KMS-11 (cell line): ENCODE data around the gene TOP3B.

Experiments used
- H2AFZ ChIP-seq: fragments of 200-600 bp; sonication (generic); 2 replicates; pipeline ENCODE4 v1.6.1; 2016; ENCODE audit warnings: antibody characterized with exemption, mixed run types, low read depth
- H3K27ac ChIP-seq: fragments of 200-600 bp; sonication (generic); 2 replicates; pipeline ENCODE4 v1.6.1; 2016; ENCODE audit warnings: mild to moderate bottlenecking, mixed run types
- H3K27me3 ChIP-seq: fragments of 200-600 bp; sonication (generic); 2 replicates; pipeline ENCODE4 v1.6.1; 2017; ENCODE audit warnings: mild to moderate bottlenecking, low read depth, mixed run types, moderate library complexity; ENCODE audit not compliant: insufficient read depth
- H3K36me3 ChIP-seq: fragments of 200-600 bp; sonication (generic); 2 replicates; pipeline ENCODE4 v1.6.1; 2017; ENCODE audit warnings: mild to moderate bottlenecking, mixed run types; ENCODE audit not compliant: insufficient read depth
- H3K4me1 ChIP-seq: fragments of 200-600 bp; sonication (generic); 2 replicates; pipeline ENCODE4 v1.6.1; 2016; ENCODE audit warnings: mild to moderate bottlenecking, low read depth, mixed run types; ENCODE audit not compliant: poor library complexity, severe bottlenecking
- H3K4me2 ChIP-seq: fragments of 200-600 bp; sonication (generic); 2 replicates; pipeline ENCODE4 v1.7.0; 2016; ENCODE audit warnings: mild to moderate bottlenecking, mixed run types
- H3K4me3 ChIP-seq: fragments of 200-600 bp; sonication (generic); IDR thresholded peaks from 2 replicates; pipeline ENCODE4 v1.6.1; 2017; ENCODE audit warnings: low read depth, low read length, mixed read lengths; ENCODE audit not compliant: insufficient read depth
- H3K79me2 ChIP-seq: fragments of 200-600 bp; sonication (generic); 2 replicates; pipeline ENCODE4 v1.6.1; 2016; ENCODE audit warnings: low read depth, mixed run types; ENCODE audit not compliant: insufficient read depth
- H3K9ac ChIP-seq: fragments of 200-600 bp; sonication (generic); 2 replicates; pipeline ENCODE4 v1.6.1; 2016; ENCODE audit warnings: mild to moderate bottlenecking, mixed run types
- H4K20me1 ChIP-seq: fragments of 200-600 bp; sonication (generic); 2 replicates; pipeline ENCODE4 v1.6.1; 2016; ENCODE audit warnings: mild to moderate bottlenecking, mixed run types; ENCODE audit not compliant: insufficient read depth
- TF ChIP-seq, protein P1 (sequence below): fragments of 200-600 bp; sonication (generic); conservative IDR thresholded peaks from 2 replicates; pipeline ENCODE4 v1.6.1; 2017; ENCODE audit warnings: low read depth, mild to moderate bottlenecking, antibody characterized with exemption, low read length, moderate library complexity, mixed read lengths

Gene TOP3B

DNA sequence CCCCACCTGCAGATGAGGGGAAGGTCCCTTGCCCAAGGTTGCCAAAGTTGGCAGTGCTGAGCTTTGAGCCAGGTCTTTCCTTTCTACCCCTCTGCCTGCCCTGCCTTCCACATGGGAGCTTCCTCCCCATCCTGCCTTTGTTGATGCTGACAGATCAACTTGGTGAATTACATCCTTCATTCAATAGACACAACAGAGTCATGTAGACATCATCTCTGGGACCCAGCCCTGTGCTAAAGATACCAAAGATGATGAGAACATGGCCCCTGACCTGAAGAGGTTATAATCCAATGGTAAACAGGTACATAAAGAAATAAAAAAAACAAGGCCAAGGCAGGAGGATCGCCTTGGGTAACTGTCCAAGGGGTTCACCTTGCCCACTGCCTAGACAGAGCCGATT, 72.7 kb downstream of the TOP3B start:
- Histone ChIP-seq H3K27ac (no peak overlapping the region), H3K4me3 (no peak overlapping the region), H3K79me2 (no peaks in the 10 kb centered on the region), H3K4me2 (no peak overlapping the region), H3K4me1 (no peaks in the 10 kb centered on the region), H4K20me1 (no peaks in the 10 kb centered on the region), H3K27me3 (no peaks in the 10 kb centered on the region), H2AFZ (no peak overlapping the region), H3K9ac (no peak overlapping the region), H3K36me3 (no peaks in the 10 kb centered on the region)
- TF ChIP-seq, protein P1, sequence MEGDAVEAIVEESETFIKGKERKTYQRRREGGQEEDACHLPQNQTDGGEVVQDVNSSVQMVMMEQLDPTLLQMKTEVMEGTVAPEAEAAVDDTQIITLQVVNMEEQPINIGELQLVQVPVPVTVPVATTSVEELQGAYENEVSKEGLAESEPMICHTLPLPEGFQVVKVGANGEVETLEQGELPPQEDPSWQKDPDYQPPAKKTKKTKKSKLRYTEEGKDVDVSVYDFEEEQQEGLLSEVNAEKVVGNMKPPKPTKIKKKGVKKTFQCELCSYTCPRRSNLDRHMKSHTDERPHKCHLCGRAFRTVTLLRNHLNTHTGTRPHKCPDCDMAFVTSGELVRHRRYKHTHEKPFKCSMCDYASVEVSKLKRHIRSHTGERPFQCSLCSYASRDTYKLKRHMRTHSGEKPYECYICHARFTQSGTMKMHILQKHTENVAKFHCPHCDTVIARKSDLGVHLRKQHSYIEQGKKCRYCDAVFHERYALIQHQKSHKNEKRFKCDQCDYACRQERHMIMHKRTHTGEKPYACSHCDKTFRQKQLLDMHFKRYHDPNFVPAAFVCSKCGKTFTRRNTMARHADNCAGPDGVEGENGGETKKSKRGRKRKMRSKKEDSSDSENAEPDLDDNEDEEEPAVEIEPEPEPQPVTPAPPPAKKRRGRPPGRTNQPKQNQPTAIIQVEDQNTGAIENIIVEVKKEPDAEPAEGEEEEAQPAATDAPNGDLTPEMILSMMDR = no peak

- no peak overlapping the region for H3K9ac ChIP-seq
- H3K27me3 ChIP-seq = no peaks in the 10 kb centered on the region
- H3K4me2 ChIP-seq = no peak overlapping the region
- H4K20me1 ChIP-seq = no peaks in the 10 kb centered on the region
- TF ChIP-seq, protein P1 = no peak
- no peaks in the 10 kb centered on the region for H3K4me1 ChIP-seq
- no peak overlapping the region for H3K27ac ChIP-seq
- H2AFZ ChIP-seq = no peak overlapping the region
- no peak overlapping the region for H3K4me3 ChIP-seq
- H3K79me2 ChIP-seq = no peaks in the 10 kb centered on the region
- H3K36me3 ChIP-seq = no peaks in the 10 kb centered on the region
These were observed 74.7 kb downstream of the TOP3B start for GRCh38 chr22:21907638-21908522.
